Gastrocnemius medialis (tissue), 4 donors: ENCODE data around the gene DCHS1.

ENCODE experiments used
- POLR2A ChIP-seq, 2 donors: fragments of 450-650 bp; IDR thresholded peaks; one replicate each; pipeline ENCODE4 v1.6.1; 2017; ENCODE audit warnings: antibody characterized with exemption in 2 of 2, mild to moderate bottlenecking in 2 of 2, moderate library complexity in 2 of 2
- TF ChIP-seq, protein P1 (sequence below), 5 experiments: fragments of 450-650 bp in 3 of 5; fragments of 200-600 bp in 2 of 5; sonication (generic) in 2 of 5; IDR thresholded peaks in 4 of 5; conservative IDR thresholded peaks in 1 of 5; 1 replicate in 4 of 5; 2 replicates in 1 of 5; pipeline ENCODE4 v1.5.1; 2016 to 2019; ENCODE audit warnings: antibody characterized with exemption in 5 of 5, mild to moderate bottlenecking in 3 of 5, moderate library complexity in 3 of 5

DNA sequence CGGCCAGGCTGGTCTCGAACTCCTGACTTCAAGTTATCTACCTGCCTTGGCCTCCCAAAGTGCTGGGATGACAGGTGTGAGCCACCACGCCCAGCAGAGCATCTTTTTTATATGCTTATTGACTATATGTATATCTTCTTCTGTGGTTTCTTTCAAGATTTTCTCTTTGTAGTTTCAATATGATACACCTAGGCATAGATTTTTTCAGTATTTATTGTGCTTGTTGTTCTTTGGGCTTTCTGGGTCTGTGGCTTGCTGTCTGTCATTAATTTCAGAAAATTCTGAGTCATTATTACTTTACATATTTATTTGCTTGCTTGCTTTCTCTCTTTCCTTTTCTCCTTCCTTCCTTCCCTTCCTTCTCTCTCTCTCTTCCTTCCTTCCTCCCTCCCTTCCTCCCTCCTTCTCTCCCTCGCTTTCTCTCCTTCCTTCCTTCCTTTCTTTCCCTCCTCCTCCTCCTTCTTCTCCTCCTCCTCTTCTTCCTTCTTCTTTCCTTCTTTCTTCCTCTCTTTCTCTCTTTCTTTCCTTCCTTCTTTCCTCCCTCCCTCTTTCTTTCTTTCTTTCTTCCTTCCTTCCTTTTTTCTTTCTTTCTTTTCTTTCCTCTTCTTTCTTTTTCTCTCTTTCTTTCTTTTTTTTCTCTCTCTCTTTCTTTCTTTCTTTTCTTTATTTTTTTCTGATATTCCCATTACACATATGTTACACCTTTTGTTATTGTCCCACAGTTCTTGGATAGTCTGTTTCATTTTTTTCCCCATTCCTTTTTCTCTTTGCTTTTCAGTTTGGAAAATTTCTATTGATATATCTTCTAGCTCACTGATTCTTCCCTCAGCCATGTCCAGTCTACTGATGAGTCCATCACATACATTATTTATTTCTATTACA lies 10.9 kb upstream of the DCHS1 start:
- TF ChIP-seq, protein P1, sequence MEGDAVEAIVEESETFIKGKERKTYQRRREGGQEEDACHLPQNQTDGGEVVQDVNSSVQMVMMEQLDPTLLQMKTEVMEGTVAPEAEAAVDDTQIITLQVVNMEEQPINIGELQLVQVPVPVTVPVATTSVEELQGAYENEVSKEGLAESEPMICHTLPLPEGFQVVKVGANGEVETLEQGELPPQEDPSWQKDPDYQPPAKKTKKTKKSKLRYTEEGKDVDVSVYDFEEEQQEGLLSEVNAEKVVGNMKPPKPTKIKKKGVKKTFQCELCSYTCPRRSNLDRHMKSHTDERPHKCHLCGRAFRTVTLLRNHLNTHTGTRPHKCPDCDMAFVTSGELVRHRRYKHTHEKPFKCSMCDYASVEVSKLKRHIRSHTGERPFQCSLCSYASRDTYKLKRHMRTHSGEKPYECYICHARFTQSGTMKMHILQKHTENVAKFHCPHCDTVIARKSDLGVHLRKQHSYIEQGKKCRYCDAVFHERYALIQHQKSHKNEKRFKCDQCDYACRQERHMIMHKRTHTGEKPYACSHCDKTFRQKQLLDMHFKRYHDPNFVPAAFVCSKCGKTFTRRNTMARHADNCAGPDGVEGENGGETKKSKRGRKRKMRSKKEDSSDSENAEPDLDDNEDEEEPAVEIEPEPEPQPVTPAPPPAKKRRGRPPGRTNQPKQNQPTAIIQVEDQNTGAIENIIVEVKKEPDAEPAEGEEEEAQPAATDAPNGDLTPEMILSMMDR (IDR thresholded peaks at IDR 0.05 in 4 of 5, conservative IDR thresholded peaks at IDR 0.05 in 1 of 5), result no peak
- TF ChIP-seq POLR2A (IDR thresholded peaks at IDR 0.05), result no peak
